NCI-H1417 treated with DMSO at 0.1 percent for 48 hours (cell line): ENCODE data around the gene SZRD1.

Experiments
- DNase-seq: peaks from one replicate; lab custom pipeline; 2025; lab: John Stamatoyannopoulos, UW

The SZRD1 gene

GRCh38 chr1:16367258-16367967 lies 371 bp downstream of the SZRD1 start:
- DNase-seq, result no peak

DNA sequence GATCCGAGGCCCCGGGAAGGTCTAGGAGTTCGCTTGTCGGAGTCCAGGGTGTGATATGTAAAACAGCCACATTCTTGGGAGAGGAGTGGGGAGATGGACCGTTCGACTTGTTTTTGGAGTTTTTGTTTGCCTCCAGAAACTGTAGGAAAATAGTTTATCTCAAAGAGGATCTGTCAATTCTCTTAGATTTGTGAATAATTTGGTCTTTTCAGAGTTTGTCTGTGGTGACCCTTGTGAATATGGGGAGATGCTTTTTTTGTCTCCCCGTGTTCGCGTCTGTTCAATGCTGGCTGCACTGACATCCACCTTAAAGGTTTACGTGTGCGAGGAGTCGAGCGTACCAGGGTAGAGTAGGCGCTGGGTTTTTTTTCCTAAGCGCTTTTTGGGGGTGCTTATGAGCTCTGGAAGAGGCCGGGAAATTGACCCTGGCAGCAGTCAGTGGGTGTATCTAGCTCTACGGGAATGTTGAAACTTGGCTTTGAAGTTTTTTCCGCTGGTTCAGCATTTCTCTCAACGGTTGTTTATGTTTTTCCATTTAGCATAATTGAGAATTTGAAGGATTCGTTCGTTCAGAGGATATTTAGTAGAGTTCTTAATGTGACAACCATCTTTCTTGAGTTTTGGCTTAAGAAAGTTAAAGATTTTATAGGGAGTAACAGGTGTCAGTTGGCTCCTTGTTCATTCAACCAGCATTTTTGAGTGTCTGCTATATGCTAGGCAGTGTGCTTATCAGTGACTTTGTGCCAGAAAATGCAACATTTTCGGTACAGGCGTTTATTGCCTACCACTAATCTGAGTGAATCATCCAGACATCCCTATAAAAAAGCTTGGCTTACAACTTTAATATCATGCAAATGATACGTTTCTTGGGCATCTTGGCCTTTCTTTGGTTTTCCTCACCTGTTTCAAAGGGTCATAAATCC lies 1.2 kb downstream of the SZRD1 start:
- no peak for DNase-seq

- DNase-seq, result no peak
Measured at GRCh38 chr1:16369821-16370220, 2.8 kb downstream of the SZRD1 start.

GRCh38 chr1:16371725-16372124 lies 4.7 kb downstream of the SZRD1 start:
- no peak for DNase-seq

DNA sequence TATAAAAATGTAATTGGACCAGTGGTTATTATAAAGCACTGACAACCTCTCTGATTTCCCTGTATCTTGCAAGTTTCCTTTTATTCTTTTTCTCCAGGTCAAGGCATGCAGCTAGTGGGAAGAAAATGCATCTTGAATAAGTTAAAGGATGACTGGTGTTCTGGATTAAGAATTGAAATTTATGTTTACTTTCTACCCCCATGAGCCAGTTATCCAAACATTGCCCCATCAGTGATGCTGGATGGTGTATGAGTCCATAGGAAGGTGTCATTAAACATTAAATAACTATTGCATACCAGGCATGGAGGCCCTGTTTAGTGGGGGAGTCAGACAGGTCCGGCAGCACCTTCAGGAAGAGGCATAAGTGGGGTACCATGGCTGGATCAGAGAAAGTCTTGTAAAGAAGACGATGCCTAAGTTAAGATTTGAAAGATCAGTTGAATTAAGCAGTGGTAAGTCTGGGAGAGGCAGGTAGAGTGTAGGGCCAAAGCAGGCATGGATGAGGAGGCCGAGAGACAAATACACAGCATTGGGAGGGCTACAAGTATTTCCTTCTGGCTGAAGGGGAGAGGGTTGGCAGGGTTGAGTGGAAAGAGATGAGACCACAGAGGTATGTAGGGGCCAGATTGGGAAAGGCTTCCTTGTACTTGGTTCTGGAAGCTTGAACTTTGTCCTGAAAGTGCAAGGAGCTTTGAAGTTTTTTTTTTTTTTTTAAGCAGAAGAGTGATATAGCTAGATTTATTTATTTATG lies 5.7 kb downstream of the SZRD1 start:
- DNase-seq, result no peak

DNA sequence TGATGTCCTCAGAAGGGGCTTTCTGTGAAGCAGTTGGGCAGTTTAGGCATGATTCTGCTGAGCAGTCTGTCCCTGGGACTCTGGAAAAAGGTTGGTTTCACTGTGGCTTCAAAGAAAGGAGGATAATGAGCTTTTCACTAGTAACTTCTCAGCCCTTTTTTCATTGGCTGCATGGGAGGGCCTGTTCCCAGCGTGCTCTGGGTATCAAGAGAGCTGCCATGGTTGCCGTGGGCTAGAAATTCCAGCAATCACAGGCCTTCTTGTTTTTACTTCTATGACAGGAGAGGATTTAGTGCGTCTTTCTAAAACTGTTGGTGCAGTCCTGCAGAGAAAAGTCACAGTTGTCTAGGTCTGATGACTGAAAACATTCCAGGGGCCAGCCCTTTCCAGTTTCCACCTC lies 7.2 kb downstream of the SZRD1 start:
- DNase-seq, result no peak

DNA sequence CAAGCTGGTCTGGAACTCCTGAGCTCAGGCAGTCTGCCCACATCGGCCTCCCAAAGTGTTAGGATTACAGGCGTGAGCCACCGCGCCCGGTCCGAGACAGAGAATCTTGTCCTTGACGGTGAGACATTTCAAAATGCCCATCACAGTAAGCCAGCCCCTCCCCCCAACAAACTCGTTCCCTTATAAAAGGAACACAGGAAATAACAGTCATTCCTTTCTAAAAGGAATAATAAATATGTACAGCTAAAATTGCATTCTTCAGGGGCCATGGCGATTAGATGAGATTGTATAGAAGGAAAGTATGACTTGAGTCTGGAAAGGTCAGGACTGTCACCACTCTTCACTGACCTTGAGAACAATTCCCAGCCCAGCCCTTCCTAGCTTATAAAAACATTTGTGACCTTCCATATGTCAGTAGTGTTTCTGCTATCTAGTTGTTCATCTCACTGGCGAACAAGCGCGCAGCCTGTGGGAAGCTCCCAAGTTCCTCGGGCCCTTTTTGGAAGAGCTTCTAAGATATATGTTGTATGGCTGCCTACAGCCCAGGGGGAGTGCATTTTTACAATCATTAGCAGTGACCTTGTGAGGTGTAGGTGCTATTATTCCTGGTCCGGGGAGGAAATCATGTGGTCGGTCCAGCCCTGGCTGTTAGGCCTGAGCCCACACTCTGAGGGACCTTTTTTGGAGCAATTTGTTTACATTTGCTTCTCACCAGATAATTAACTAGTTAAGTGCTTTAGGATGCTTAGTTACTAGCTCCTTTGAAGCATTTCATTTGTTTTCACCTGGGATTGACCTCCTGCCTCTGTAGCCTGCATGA lies 8.7 kb downstream of the SZRD1 start:
- no peak for DNase-seq

- no peak for DNase-seq
Measured at GRCh38 chr1:16376971-16377370, 9.9 kb downstream of the SZRD1 start.

DNA sequence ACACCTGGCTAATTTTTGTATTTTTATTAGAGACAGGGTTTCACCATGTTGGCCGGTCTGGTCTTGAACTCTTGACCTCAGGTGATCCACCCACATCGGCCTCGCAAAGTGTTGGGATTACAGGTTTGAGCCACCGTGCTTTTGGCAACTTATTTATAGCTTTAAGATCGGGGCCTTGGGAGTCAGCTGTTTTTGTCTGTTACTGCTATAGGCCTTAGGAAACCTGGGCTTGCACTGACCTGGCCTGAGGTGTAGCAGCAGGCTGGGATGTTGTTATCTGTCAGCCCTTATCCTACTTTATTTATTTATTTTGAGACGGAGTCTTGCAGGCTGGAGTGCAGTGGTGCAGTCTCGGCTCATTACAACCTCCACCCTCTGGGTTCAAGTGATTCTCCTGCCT lies 11.4 kb downstream of the SZRD1 start:
- DNase-seq, result no peak

GRCh38 chr1:16380868-16381267 lies 13.8 kb downstream of the SZRD1 start:
- no peak for DNase-seq

GRCh38 chr1:16383888-16384287 lies 16.8 kb downstream of the SZRD1 start:
- DNase-seq, result no peak

GRCh38 chr1:16385659-16386453 lies 18.8 kb downstream of the SZRD1 start:
- no peak for DNase-seq

GRCh38 chr1:16386454-16387113 lies 19.5 kb downstream of the SZRD1 start:
- no peak for DNase-seq

- DNase-seq, result no peak
Measured at GRCh38 chr1:16387201-16388188, 20.5 kb downstream of the SZRD1 start.

DNA sequence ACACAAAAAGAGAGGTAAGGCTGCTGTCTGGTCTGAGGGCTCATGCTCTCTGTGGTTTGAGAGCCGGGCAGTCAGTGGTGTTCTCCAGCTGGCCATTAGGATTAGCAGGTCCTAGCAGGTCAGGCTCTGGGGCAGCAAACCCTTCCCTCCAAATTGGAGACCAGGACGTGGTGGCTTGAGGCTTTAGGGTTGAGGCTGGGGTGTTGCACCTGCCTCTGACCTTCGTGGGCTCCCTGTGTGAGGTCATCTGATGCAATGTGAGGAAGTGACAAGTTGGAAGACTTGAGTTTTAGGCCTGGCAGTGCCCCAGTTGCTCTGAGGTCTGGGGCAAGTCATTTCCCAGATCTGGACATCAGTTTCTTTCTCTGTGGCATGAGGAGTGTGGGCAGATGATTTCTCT lies 24.4 kb downstream of the SZRD1 start:
- DNase-seq, result no peak

DNA sequence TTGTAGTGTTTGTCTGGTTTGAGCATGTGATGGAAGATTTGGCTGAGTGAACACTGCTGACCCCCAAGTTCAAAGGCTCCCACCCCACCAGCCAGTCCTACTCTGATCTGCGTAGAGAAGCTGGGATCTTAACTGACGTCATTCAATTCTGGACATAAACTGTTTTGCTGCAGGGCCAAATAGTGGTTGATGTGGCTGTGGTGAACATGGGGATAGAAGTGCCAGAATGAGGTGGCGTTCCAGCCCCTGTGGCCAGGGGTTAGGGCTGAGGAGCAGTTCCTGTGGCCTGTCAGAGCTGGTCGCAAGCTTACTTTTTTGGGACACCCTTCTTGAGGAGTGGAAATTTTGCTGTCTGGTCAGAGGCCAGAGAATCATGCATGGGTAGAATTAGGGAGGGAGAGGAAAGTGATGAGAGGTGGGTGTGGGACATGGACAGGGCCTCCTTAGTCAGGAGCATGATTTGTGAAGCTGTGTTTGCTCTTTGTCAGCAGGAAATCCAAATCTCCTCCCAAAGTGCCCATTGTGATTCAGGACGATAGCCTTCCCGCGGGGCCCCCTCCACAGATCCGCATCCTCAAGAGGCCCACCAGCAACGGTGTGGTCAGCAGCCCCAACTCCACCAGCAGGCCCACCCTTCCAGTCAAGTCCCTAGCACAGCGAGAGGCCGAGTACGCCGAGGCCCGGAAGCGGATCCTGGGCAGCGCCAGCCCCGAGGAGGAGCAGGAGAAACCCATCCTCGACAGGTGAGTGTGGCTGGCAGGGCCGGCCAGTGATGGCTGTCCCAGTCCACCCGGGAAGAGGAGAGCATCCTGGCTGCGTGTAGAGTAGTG lies 25.9 kb downstream of the SZRD1 start:
- no peak for DNase-seq

DNA sequence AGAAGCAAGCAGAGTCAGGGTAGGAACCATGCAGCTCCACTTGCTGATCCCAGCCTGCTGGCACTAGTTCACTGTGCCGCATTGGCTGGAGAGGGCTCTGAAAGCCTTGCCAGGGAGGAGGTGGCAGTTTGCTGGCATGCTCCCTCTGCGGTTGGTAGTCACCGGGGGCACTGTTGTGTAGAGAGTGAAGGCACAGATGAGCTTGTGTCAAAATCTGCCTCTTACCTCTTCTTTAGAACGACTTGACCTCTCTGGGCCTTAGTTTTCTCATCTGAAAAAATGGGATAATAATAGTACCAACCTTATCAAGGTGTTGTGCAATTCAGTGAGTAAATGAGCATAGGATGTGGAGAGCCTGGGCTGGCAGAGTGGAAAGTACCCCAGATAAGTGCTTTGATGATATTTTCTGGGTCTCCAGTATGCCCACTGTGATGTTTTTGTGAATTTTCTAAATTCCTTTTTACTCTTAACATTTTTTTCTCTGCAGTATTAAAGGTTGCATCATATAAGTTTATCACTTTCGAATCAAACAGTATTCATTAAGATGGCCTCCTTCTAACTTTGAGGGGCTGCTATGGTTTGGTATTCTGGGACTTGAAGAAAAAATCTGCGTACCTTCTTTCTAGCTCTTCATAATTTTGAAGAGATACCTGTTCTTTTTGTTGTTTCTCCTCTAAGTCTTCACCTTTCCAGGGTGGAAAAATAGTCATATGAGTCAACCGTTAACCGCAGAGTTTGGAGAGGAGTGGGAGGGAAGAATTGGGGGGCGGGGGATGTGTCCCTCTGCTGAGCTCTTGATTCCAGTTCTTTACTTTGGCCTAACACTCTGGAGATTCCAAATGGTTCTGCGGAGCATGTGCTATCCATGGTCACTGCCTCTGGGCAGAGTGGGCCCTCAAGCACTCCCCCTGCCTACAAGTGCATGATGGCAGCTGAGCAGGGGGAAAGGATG lies 26.8 kb downstream of the SZRD1 start:
- DNase-seq, result no peak
